HG03575 (cell line): ENCODE results near the gene JPH3.

Source experiments
- ATAC-seq: cut with Tn5 transposase; IDR thresholded peaks from one replicate; pipeline ENCODE4 v1.9.1; 2021; ENCODE audit not compliant: unreplicated experiment, insufficient number of reproducible peaks, low FRiP score; ENCODE audit errors: extremely low read depth

JPH3 gene

GRCh38 chr16:87638736-87639135 lies 36.4 kb downstream of the JPH3 start:
- ATAC-seq, result no peak

- ATAC-seq, result no peak
Observed at GRCh38 chr16:87641721-87642120, 39.4 kb downstream of the JPH3 start.

GRCh38 chr16:87642491-87642890 lies 40.2 kb downstream of the JPH3 start:
- no peak for ATAC-seq

- ATAC-seq, result no peak
Observed at GRCh38 chr16:87644186-87644585, 41.9 kb downstream of the JPH3 start.

GRCh38 chr16:87644596-87644995 lies 42.3 kb downstream of the JPH3 start:
- ATAC-seq, result no peak

- ATAC-seq, result no peak
Observed at GRCh38 chr16:87645802-87646201, 43.5 kb downstream of the JPH3 start.

- ATAC-seq, result no peak
Observed at GRCh38 chr16:87647431-87648185, 45.3 kb downstream of the JPH3 start.

GRCh38 chr16:87648236-87648635 lies 45.9 kb downstream of the JPH3 start:
- no peak for ATAC-seq

- ATAC-seq, result no peak
Observed at GRCh38 chr16:87648698-87649487, 46.6 kb downstream of the JPH3 start.

- no peak for ATAC-seq
Observed at GRCh38 chr16:87652386-87652785, 50.1 kb downstream of the JPH3 start.

GRCh38 chr16:87652799-87653198 lies 50.5 kb downstream of the JPH3 start:
- ATAC-seq, result no peak

GRCh38 chr16:87653234-87653633 lies 50.9 kb downstream of the JPH3 start:
- no peak for ATAC-seq

- ATAC-seq, result no peak
Observed at GRCh38 chr16:87654826-87655225, 52.5 kb downstream of the JPH3 start.

GRCh38 chr16:87656328-87656727 lies 54.0 kb downstream of the JPH3 start:
- ATAC-seq, result no peak

GRCh38 chr16:87657621-87658192 lies 55.4 kb downstream of the JPH3 start:
- ATAC-seq, result no peak

GRCh38 chr16:87658564-87659225 lies 56.4 kb downstream of the JPH3 start:
- ATAC-seq, result no peak

GRCh38 chr16:87661561-87661960 lies 59.3 kb downstream of the JPH3 start:
- ATAC-seq, result no peak

- no peak for ATAC-seq
Observed at GRCh38 chr16:87662254-87663204, 60.2 kb downstream of the JPH3 start.

GRCh38 chr16:87664792-87665191 lies 62.5 kb downstream of the JPH3 start:
- no peak for ATAC-seq
